Measurements from ENCODE around the gene TRRAP.

GRCh38 chr7:98995523-98996149 lies 117.3 kb downstream of the TRRAP start:
- TF ChIP-seq POLR2A (IDR thresholded peaks at IDR 0.05) (no peak), CTCF (IDR thresholded peaks at IDR 0.05 in 8 of 11, conservative IDR thresholded peaks at IDR 0.05 in 3 of 11) (no peak), POLR2AphosphoS5 (IDR thresholded peaks at IDR 0.05) (no peak)
